GM23248 (cell line): ENCODE measurements around the gene PARP8.

Experiments
- EZH2 ChIP-seq: fragments of 200-600 bp; sonication (generic); IDR thresholded peaks from 2 replicates; pipeline ENCODE4 v1.6.1; 2018; ENCODE audit warnings: antibody characterized with exemption, mild to moderate bottlenecking; ENCODE audit not compliant: insufficient read depth, poor library complexity, severe bottlenecking
- EZH2phosphoT487 ChIP-seq: fragments of 200-600 bp; sonication (generic); IDR thresholded peaks from 2 replicates; pipeline ENCODE4 v1.6.1; 2018; ENCODE audit warnings: antibody characterized with exemption, moderate library complexity, mild to moderate bottlenecking, low read depth; ENCODE audit not compliant: insufficient read depth

DNA sequence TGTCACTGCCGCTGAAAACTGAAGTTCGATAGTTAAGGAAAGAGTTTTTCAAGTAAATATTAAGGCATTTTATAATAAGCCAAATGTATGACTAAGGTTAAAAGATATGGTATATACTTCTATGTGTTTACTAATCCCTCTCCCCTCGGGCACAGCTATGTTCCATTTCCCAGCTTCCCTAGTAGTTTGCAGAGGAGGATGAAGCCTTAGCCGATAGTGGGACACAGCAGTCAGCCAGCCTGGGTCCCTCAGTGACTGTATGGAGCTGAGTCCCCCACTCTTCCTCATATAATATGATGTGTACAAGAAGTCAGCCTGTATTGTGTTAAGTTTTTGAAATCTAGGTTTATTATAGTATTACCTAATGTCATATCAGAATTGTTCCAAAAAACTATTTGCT is 55.8 kb downstream of the PARP8 start:
- TF ChIP-seq EZH2 (no peak), EZH2phosphoT487 (no peak)
